HG02798 (cell line): ENCODE data around the gene PROX1.

Experiments
- ATAC-seq: cut with Tn5 transposase; IDR thresholded peaks from one replicate; pipeline ENCODE4 v1.9.1; 2021; ENCODE audit warnings: mild to moderate bottlenecking; ENCODE audit not compliant: unreplicated experiment, poor library complexity

PROX1 gene

DNA sequence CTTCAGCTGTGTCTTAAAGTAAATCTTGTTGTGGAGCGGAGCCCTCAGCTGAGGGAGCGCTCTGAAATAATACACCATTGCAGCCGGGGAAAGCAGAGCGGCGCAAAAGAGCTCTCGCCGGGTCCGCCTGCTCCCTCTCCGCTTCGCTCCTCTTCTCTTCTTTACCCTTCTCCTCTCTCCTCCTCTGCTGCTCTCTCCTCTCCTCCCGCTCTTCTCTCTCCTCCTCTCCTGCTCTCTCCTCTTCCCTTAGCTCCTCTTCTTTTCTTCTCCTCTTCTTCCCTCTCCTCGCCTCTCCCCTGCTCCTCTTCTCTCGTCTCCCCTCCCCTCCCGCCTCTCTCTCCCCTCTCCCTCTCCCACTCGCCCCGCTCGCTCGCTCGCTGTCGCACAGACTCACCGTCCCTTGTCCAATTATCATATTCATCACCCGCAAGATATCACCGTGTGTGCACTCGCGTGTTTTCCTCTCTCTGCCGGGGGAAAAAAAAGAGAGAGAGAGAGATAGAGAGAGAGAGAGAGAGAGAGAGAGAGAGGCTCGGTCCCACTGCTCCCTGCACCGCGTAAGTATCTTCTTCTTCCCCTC is at the start of gene PROX1:
TSS of gene PROX1 (plus strand) at position 47 of the 580 bp plus-strand sequence. CDS start 8,563 bp downstream, outside the sequence.
- ATAC-seq = peak; percentile 11

- ATAC-seq = no peak
Measured at GRCh38 chr1:213938776-213939175, 49.0 kb upstream of the PROX1 start.

DNA sequence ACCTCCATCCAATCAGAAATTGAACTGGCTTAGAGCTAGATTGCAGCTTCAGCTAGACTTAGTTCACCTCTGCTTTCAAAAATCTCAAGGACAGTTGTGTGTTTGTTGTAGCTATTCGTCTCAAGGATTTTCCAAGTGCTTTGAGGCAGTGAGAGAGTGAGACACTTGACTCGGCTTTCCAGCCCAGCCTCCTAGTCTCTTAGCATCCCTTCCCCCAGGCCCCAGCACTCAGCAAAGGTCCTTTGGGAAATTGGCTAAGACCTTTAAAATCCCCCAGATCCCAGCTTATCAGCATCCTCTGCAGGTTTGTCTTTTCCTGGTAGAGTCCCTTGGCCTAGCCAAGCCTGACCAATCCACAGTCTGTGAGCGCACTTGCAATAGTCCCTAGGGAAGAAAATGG is 47.9 kb upstream of the PROX1 start:
- no peak for ATAC-seq

DNA sequence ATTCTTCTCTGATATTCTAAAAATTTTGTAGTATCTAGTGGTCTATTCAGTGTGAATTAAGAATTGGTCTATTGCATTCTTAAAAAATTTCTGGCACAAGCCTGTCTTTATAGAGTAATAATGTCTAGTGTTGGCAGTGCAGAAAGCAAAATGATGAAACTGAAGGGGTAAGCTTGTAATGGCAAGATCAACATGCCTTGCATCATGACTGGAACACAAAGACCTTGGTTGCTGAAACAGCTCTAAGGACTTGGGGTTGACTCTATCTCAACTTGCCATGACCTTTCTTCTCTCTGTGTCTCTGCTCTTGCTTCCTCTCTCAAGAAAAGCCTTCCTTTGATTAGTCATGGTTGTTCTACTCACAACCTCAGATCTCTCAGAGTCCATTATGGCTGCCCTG is 46.8 kb upstream of the PROX1 start:
- ATAC-seq = no peak

DNA sequence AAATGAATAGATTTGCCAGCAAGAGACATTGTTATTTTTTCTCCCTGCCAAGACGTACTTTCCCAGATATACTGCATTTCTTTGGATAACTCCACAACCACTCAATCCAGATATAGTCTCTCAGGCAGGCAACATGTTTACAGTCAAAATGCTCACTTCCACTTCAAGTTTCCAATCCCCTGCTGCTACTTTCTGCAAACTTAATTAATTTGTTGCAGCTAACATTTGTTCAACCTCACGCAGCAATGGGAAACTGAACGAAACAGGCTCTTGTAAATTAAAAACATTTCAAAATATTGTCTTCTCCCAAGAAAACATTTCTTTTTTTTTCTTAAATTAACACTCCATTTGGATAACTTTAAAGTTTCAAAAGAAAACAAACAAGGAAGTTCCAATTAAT is 45.7 kb upstream of the PROX1 start:
- no peak for ATAC-seq

DNA sequence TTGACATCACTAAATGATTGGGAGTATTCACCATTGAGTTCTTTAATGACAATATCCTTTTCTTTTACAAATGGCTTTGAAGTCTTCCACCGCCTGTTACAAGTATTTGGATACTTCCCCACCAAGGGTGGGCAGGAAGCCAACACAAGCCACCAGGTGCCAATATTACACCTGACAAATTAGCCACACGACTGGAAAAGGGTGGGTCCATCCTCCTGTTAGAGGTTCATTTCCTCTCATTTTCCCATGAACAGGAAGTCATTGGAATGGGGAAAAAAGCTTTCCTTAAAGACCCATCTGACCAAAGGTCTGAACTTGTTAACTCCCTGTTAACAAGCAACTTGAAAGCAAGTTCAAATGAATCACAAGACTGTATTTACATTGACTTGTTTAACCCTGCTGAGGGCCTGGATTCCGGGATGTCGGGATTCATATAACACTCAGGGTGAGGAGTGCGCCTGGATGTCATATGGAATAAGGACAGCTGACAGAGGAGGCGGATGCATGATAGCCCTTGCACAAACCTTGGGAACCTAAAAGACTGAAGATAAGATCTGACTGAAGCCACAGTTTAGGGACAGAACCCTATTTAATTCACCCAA is 40.5 kb upstream of the PROX1 start:
- no peak for ATAC-seq

- no peak for ATAC-seq
Measured at GRCh38 chr1:213951876-213952275, 35.9 kb upstream of the PROX1 start.

GRCh38 chr1:213953806-213954205 is 34.0 kb upstream of the PROX1 start:
- no peak for ATAC-seq

DNA sequence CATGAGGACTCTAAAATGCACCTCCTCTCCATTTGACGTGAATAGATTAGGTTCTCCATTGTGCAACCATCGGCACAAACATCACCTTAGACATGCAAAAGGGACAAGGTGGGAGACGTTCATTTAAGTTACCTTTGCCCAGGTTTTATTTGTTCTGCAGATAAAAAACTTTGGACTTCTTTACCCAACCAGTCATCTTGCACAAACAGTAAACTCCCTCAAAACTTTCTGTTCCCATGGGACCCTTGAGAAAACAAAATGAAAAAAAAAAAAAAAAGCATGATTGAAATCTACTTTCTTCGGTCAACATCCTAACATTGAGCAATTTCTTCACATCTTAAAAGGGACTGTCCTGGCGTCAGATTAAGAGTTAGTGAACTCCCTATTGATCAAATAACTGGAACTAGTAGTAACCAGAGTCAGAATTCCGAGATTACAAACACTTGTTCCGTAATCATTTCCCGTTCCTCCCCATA is 31.4 kb upstream of the PROX1 start:
- ATAC-seq = no peak

DNA sequence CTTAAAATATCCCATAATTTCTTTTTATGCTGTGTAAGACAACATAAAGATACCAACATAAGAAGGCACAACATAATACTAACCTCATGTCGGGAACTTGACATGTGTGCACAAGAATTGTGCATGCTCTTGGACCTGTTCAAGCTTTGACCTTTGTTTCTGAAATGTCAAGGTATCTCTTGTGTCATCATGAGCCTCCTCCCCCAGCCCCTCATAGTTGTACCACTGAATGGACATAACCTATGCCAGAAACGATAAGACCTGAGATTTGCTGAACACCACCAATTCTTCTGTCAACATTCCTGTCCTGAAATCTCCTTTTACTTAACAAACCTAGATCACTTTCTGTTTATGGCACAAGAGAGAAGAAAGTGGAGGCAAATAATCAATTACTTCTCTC is 29.4 kb upstream of the PROX1 start:
- ATAC-seq = no peak

DNA sequence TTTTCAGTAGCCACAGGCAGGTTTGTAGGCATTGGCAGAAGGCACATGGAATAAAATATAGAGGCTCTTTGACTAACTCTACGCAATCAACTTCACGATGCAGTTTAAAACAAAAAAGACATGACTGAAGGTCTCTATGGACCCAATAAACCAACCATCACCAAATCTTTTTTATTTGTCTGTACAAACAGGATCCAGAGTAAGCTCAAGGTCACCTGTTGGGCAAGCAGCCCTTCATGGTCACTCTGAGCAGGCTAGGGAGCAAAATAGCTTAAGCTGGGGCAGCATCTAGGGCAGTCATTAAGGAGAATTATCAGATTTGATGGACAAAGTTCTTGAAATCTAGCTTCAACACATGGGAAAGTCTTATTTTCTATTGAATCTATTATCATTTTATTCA is 26.8 kb upstream of the PROX1 start:
- ATAC-seq = no peak

DNA sequence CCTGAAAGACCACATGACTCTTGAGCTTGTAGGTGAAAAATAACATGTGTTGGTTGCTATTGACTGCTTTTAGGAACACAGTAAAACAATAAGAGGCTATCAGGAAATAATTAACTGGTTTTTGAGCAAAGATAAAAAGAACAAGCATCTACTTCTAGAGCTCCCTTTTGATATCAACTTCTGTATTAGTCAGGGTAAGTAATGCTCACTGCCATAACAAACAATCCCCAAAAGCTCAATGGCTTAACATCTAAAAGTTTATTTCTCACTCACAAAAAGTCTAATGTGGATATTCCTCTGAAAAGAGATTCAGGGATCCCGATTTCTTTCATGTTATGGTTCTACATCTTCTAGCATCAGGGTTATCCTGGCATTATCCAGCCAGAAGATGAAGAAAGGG is 25.3 kb upstream of the PROX1 start:
- ATAC-seq = no peak

DNA sequence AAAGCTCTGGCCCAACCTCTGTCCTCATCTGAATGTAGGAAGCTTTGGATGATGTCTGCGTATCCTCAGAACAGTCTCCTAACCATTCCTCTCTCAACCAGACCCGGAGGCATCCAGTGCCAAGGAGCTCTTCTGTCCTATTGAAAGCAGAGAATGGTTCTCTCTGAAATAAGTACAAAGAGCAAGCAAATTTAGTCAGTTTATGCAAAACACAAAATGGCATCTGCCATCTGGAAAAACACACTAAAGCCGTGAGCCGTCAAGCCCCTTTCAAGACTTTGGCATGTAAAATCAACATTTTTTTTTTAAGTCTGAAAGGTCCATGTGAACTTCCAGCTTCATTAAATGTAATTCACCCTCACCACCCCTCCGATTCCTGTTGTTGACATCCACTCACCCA is 21.7 kb upstream of the PROX1 start:
- no peak for ATAC-seq

DNA sequence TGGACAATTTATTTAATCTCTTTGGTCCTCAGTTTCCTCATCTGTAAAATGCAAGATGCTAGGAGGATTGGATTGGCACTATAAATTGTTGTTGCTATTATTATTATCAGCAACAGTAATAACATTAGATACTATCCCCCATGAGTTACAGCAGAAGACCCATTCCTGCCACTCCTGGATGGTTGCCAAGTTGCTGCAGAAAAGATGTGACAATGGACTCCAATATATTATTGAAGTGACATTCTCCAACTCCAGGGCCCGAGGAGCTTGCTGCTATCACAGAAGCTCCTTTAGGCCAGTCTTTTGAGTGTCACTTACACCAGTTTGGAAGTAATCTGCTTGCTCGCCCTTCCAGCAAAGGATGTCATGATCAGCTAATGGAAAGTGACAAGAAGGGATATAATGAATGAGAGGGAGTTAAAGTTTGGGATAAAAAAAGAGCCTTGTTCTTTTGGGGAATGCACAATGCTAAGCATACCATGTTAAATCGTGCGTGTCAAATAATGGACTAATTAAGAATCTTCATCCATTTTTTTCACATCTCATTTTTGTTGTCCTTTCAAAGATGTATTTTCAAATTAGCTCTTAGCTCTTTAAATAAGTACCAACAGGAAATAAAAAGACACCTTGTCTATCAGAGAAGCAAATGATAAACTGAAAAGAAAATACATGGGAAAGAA is 19.5 kb upstream of the PROX1 start:
- no peak for ATAC-seq

GRCh38 chr1:213969958-213970555 is 17.7 kb upstream of the PROX1 start:
- no peak for ATAC-seq

DNA sequence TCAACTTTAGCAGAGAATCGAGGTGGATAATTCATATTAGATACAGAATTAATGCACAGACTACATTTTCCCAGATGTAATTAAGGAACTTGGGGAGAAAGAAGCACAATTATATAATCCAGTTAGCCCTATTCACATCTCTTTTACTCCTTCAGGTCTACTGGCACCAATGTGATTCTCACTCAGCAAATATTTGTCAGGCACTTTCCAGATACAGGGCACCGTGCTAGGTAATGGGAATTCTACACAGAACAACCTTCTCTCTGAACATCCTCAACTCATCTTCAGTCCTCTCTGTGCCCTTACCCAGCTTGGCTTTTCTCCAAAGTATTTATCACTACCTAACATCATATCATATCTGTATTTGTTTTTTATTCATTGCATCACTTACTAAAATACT is 15.6 kb upstream of the PROX1 start:
- no peak for ATAC-seq

- ATAC-seq = no peak
Measured at GRCh38 chr1:213973129-213973528, 14.6 kb upstream of the PROX1 start.

- ATAC-seq = no peak
Measured at GRCh38 chr1:213976665-213977485, 10.9 kb upstream of the PROX1 start.

GRCh38 chr1:213977486-213977842 is 10.3 kb upstream of the PROX1 start:
- no peak for ATAC-seq

DNA sequence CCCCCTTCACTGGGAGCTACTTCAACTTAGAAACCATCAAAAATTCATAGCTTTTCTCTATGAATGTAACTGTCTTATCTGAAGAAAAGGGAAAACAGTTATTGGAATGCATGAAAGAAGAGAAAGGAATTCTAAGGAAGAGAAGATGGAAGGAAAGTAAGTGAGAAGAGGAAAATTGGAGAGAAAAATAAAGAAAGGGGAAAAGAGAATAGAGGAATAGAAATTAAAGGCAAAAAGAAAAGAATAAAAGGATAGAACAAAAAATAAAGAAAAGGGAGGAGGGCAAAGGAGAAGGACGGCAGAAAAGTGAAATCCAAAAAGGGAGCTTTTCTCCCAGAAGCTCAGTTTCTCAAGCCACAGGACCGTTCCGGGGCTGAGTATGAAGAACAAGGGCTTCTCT is 9.9 kb upstream of the PROX1 start:
- no peak for ATAC-seq
